Measurements from ENCODE around the gene RBPJ. TPM values are rescaled to one million over a fixed set of nuclear protein-coding genes. Genes with fewer than 3 reads are reported as not detected.

Gene RBPJ
- total RNA-seq, 4 donors from 2014 or later = 60.4 to 99.3 (median 78.5) TPM

- TF ChIP-seq CTCF (IDR thresholded peaks at IDR 0.05) = no peak
- TF ChIP-seq POLR2A (IDR thresholded peaks at IDR 0.05) = no peak
- H3K9me3 ChIP-seq = no peaks in the 10 kb centered on the region
- peaks cover 12 to 13% of the 10 kb centered on the region in 2 donors for H3K4me1 ChIP-seq
- no peak overlapping the region for H3K4me3 ChIP-seq (replicated peaks in 1 of 3)
- H3K27ac ChIP-seq = no peak overlapping the region
- H3K27me3 ChIP-seq = no peaks in the 10 kb centered on the region
- no peak for DNase-seq
- intact Hi-C loops (cut with DNase I) = no loop called here
- 55 to 64% methylated on average over 2 of the region's 2 CpGs for WGBS, 2 donors
- no peaks in the 10 kb centered on the region for H3K36me3 ChIP-seq
Measured at GRCh38 chr4:26323821-26324220, 3.0 kb downstream of the RBPJ start.

- 63 to 67% methylated on average over 3 of the region's 3 CpGs for WGBS, 2 donors
- Histone ChIP-seq H3K4me1 (peaks cover 12 to 13% of the 10 kb centered on the region in 2 donors), H3K27ac (no peak overlapping the region), H3K36me3 (no peaks in the 10 kb centered on the region), H3K27me3 (no peaks in the 10 kb centered on the region), H3K4me3 (replicated peaks in 1 of 3) (no peak overlapping the region), H3K9me3 (no peaks in the 10 kb centered on the region)
- DNase-seq = no peak
- TF ChIP-seq POLR2A (IDR thresholded peaks at IDR 0.05) (no peak), CTCF (IDR thresholded peaks at IDR 0.05) (no peak)
- intact Hi-C loops (cut with DNase I) = no loop called here
Measured at GRCh38 chr4:26325191-26325590, 4.4 kb downstream of the RBPJ start.

- intact Hi-C loops (cut with DNase I) = no loop called here
- H3K36me3 ChIP-seq = no peaks in the 10 kb centered on the region
- no peak for TF ChIP-seq POLR2A (IDR thresholded peaks at IDR 0.05)
- no peak for TF ChIP-seq CTCF (IDR thresholded peaks at IDR 0.05)
- no peak overlapping the region for H3K27ac ChIP-seq
- no peak overlapping the region for H3K4me3 ChIP-seq (replicated peaks in 1 of 3)
- DNase-seq = no peak
- no peaks in the 10 kb centered on the region for H3K27me3 ChIP-seq
- H3K9me3 ChIP-seq = no peaks in the 10 kb centered on the region
- 81 to 84% methylated on average over 2 of the region's 2 CpGs for WGBS, 2 donors
- peaks cover 26 to 28% of the 10 kb centered on the region in 2 donors for H3K4me1 ChIP-seq
Measured at GRCh38 chr4:26326791-26327190, 6.0 kb downstream of the RBPJ start.

GRCh38 chr4:26330186-26330787, 9.5 kb downstream of the RBPJ start:
- H3K27me3 ChIP-seq = no peaks in the 10 kb centered on the region
- no peak overlapping the region for H3K4me3 ChIP-seq (replicated peaks in 1 of 3)
- no peak for TF ChIP-seq POLR2A (IDR thresholded peaks at IDR 0.05)
- TF ChIP-seq CTCF (IDR thresholded peaks at IDR 0.05) = peak; percentile 43 to 70 (median 62)
- no peak for DNase-seq
- peak overlapping the region in 1 of 3 donors; percentile 36 for H3K27ac ChIP-seq
- intact Hi-C loops (cut with DNase I) = loop anchor here (5.0 to 10.0 kb wide), 2 partner anchors 82 to 305 kb away; no protein-coding TSS in a partner anchor
- H3K4me1 ChIP-seq = peaks cover 21 to 26% of the 10 kb centered on the region in 2 donors
- H3K9me3 ChIP-seq = no peaks in the 10 kb centered on the region
- WGBS, 2 donors = 42 to 43% methylated on average over 4 of the region's 4 CpGs
- H3K36me3 ChIP-seq = no peaks in the 10 kb centered on the region

- peaks cover 21 to 26% of the 10 kb centered on the region in 2 donors for H3K4me1 ChIP-seq
- no peaks in the 10 kb centered on the region for H3K36me3 ChIP-seq
- H3K9me3 ChIP-seq = no peaks in the 10 kb centered on the region
- TF ChIP-seq POLR2A (IDR thresholded peaks at IDR 0.05) (no peak), CTCF (IDR thresholded peaks at IDR 0.05) (no peak)
- H3K27ac ChIP-seq = peak overlapping the region; percentile 60 to 72 (median 67)
- intact Hi-C loops (cut with DNase I) = loop anchor here (5.0 to 10.0 kb wide), 2 partner anchors 81 to 306 kb away; no protein-coding TSS in a partner anchor
- WGBS, 2 donors = 31 to 46% methylated on average over 6 of the region's 6 CpGs
- H3K27me3 ChIP-seq = no peaks in the 10 kb centered on the region
- peak; percentile 74 to 76 for DNase-seq
- no peak overlapping the region for H3K4me3 ChIP-seq (replicated peaks in 1 of 3)
Measured at GRCh38 chr4:26330946-26331345, 10.1 kb downstream of the RBPJ start.
